EH (cell line): ENCODE data around the gene RYR3.

ENCODE experiments used
- DNase-seq: peaks from one replicate; pipeline ENCODE4 v3.0.0-alpha.2; 2015; ENCODE audit warnings: low read depth

RYR3 gene

GRCh38 chr15:33451385-33451784 lies 140.6 kb downstream of the RYR3 start:
- no peak for DNase-seq

DNA sequence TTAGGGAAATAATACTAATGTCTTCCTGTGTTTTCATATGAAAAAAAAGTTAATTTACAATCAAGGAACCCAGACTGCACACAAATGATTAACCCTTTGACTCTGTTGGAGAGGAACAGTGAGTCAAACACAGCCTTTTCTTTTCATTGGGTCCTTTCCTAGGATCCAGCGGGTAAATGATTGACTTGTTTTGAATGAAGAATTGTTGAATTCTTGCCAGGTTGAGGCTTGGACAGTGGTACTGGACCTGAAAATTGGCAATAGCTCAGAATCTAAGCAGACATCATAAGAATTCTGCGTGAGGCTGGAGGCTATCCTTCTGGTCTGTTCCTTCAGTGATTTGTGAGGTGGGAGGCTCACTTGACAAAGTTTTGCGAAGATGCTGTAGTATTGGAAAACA lies 143.0 kb downstream of the RYR3 start:
- DNase-seq: no peak

DNA sequence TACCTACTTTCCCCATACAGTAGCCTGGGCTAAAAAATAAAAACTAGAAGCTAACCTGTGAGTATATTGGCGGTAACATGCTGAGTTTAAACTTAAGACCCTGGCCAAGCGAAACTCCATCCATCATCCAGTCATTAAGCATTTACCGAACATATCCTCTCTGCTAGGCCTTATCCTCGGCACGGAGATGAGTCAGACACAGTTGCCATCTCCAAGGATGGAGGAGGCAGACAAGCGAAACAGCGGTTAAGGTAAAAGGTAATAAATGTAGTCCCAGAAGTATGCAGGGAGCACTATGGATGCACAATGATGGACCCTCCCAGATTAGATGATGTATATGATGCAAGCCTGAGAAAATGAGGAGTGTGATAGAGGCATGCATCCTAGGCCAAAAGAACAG lies 143.6 kb downstream of the RYR3 start:
- DNase-seq: no peak

- no peak for DNase-seq
Measured at GRCh38 chr15:33454996-33455395, 144.2 kb downstream of the RYR3 start.

GRCh38 chr15:33458421-33458820 lies 147.7 kb downstream of the RYR3 start:
- no peak for DNase-seq

DNA sequence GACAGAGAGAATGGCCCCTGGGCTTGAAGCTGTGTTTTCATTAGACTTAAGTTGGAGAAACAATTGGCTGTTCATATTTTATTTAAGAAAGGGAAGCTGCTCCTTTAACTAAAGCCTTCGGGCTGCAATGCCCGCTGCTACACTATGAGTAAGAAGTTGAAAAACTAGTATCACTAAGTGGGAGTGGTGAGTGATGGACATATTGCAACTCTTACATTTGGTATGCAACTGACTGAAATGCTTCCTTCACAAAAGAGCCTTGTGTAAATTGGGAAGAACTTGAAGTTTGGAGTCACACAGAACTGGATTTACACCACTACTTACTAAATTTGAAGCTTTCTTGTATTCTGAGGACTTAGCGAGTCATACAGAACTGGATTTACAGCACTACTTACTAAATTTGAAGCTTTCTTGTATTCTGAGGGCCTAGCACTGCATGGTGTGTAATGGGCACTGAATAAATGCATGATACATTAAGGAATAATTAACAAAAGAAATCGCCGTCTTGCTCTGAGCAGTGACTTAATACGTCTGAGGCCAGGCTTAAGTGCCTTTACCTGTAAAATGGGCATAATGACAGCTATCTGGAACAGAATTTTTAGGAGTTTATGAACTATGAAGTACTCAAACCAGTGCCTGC lies 149.5 kb downstream of the RYR3 start:
- DNase-seq: no peak

GRCh38 chr15:33461671-33462070 lies 150.9 kb downstream of the RYR3 start:
- DNase-seq: no peak

DNA sequence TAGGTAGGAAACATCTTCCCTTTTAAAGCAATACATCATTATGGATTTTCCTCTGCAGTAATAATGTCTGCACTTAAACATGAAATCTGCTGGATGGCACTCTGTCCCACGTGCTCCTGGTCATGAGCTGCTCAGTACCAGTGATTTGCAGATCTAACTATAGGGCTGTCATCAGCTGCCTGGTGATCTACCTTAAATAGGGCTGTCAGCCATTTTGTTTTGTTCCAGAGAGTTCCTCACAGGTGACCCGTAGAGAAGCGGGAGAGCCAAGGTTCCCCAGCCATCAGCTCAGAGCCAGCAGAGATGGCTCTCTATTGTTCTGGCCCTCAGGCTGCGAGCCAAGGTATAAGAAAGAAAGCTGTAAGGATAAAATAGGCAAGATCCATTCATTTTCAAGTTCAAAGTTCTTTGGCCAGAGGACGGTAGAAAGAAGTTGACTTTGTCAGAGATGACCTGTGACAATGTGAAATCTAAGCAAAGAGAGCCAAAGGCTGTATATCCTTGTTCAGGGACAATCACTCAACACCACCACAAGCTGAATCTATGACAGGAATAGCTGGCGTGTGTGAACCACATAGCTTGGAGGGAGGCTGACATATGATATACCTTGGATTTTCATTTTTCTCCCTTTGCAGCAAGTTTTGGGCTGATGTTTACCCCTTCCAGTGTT lies 156.5 kb downstream of the RYR3 start:
- no peak for DNase-seq

DNA sequence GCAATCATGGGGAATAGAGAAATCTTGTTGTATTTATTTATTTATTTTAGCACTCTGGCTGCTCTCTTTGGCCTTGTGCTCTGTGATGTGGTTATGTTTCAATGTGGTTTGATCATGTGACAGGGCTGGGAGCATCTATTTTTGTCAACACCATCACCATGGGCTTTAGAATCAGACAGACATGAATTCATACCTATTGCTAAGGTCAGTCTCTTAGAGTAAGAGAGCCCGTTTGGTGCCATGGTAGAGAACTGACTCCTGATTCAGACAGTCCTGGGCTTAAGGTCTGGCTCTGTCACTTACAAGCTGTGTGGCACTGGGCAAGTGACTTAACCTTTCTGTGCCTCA lies 157.0 kb downstream of the RYR3 start:
- no peak for DNase-seq

DNA sequence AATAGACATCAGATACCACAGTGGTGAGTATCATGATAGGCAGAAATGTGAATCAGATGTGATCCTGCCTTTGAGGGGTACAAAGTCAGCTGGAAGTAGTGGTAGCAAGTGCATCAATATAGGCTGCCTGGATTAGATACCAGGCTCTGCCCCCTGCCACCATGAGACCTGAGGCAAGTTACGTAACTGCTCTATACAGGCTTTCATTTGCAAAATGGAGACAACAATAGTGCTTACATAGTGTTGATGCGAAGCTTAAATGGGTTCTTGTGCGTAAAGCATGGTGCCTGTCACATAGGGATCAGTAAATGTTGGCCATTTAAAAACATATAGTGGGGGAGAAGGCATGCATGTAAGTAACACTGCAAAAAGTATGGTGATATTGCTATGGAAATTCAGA lies 158.0 kb downstream of the RYR3 start:
- DNase-seq: no peak

DNA sequence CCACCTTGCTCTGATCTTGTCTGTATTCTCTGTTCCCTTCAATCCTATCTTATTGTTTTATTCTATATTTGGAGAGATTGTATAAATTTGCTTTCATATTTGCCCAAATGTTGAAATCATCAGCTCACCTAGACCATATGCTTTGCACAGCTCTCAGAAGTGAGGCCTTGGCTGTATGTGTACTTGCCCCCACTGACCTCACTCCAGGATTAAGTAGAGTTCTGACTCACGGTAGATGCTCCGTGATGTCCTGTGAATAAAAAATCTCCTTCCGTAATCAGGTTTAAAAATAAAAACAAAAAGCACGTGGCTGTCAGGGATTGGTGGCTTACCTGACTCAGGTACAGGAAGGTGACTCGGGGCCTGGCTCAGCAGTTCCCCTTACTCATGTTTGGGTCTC lies 162.2 kb downstream of the RYR3 start:
- no peak for DNase-seq

DNA sequence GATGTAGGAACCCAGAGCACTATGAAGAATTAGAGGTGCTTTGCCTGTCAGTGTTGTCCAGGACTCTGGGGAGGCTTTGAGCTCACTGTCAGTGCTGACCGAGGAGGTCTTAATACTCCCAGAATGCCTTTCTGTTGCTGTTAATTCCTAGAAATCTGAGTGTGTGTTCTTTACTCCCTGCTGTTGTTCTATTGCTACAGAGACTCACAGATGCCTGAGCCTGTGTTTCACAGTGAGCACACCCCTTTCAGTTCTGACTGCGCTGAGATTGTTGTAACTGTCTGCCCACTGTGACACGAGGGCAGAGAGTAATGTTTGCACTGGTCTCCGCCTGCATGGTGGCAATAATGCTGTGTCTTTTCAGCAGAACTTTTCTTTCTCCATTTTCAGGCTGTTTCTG lies 162.9 kb downstream of the RYR3 start:
- no peak for DNase-seq

- DNase-seq: no peak
Measured at GRCh38 chr15:33476076-33476475, 165.3 kb downstream of the RYR3 start.

- no peak for DNase-seq
Measured at GRCh38 chr15:33476908-33477307, 166.1 kb downstream of the RYR3 start.

GRCh38 chr15:33489335-33489734 lies 178.6 kb downstream of the RYR3 start:
- DNase-seq: no peak

- no peak for DNase-seq
Measured at GRCh38 chr15:33490703-33491102, 179.9 kb downstream of the RYR3 start.

- DNase-seq: no peak
Measured at GRCh38 chr15:33492434-33493052, 181.8 kb downstream of the RYR3 start.

DNA sequence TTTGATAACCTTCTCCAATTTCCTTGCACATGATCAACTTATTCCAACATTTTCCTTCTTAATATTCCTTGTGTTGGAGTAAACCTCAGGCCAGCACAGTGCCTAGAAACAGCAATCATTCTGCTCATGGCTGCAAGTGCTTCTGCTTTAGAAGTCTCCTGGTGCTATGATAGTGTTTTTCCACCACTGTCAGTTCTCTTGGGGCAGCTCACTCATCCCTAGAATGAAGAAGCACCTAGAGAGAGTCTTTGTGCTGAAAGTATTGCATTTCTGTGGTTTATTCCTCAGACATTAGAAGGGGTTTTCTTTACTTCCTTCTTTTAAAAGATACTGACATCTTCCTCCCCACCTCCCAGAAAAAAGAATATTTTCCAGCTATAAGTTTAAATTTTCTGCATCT lies 183.5 kb downstream of the RYR3 start:
- no peak for DNase-seq

- no peak for DNase-seq
Measured at GRCh38 chr15:33500432-33501195, 189.8 kb downstream of the RYR3 start.

GRCh38 chr15:33503681-33504080 lies 192.9 kb downstream of the RYR3 start:
- DNase-seq: no peak

DNA sequence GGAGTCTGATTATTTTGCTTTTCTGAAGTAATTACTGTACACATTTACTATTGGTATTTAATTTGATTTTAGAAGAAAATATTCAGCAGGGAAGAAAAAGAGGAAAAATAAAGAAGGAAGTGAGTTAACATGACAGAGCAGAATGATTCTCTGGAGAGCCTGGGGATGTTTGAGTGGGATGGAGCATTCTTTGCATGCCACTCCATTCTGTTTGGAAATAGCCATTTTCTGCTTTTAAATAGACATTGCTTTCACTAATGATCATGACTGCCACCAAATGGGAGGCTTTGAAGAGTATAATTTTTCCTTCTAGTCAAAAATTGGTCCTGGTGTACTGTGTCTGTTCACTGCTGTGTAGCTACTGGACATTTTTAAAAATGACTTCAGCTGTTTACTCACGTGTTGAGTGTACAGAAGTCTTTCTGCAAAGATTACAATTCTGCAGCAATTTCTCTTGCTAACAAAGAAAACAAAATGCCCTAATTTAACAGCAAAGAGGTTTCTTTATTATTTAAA lies 196.1 kb downstream of the RYR3 start:
- DNase-seq: peak; percentile 6

DNA sequence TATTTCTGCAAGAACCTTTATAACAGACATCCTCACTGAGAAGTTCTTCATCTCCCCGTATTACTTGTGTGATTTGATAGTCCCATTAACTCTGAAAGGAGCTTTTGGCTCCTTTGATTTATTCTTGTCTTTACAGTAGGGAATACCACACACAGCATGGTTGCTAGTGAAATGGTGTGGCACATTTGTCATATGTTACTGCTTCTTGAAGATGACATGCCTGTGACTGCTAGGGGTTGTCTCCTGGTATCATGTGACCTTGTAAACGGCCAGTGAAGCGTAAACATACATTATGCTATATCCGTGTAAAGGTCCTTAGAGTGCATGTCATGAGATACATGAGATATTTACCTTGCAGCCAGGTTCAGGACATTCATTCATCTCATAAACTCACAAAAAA lies 197.9 kb downstream of the RYR3 start:
- DNase-seq: no peak

DNA sequence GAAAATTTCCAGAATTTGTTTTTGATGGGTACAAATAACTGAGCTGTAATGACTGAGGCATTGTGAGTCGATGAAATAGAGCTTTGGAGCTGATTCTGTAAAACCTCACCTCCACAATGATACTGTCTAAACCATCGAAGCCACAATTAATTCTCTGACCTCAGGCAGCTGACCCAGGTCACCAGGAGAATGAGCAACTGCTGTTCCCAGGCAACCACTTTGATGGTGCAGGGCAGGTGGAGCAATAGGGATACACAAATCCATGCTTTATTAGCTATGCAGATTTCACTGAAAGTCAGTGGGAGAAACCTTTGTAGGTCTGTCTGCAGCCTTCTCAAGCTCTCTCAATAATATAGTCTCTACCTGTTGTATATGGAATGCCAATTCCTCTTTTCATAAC lies 204.4 kb downstream of the RYR3 start:
- no peak for DNase-seq
